GM21360 (cell line): ENCODE data around the gene PHPT1.
"Not testable (repeated sequence)": the region's sequence is repeated elsewhere in the genome, so short reads cannot be mapped to it uniquely, and the experiment has no call there.

ENCODE experiments used
- ATAC-seq: cut with Tn5 transposase; IDR thresholded peaks from one replicate; pipeline ENCODE4 v1.9.1; 2021; ENCODE audit warnings: mild to moderate bottlenecking, moderate library complexity; ENCODE audit not compliant: unreplicated experiment

Gene PHPT1

GRCh38 chr9:136835932-136836904, 13.0 kb upstream of the PHPT1 start:
- no peak for ATAC-seq

- ATAC-seq: no peak
Observed at GRCh38 chr9:136837146-136837855, 11.9 kb upstream of the PHPT1 start.

GRCh38 chr9:136837856-136838277, 11.3 kb upstream of the PHPT1 start:
- not testable (repeated sequence) for ATAC-seq

- ATAC-seq: no peak
Observed at GRCh38 chr9:136838314-136839228, 10.6 kb upstream of the PHPT1 start.

GRCh38 chr9:136839229-136840139, 9.7 kb upstream of the PHPT1 start:
- ATAC-seq: no peak

GRCh38 chr9:136840140-136840876, 8.9 kb upstream of the PHPT1 start:
- no peak for ATAC-seq

- ATAC-seq: no peak
Observed at GRCh38 chr9:136840877-136841645, 8.1 kb upstream of the PHPT1 start.

- ATAC-seq: not testable (repeated sequence)
Observed at GRCh38 chr9:136841646-136842379, 7.4 kb upstream of the PHPT1 start.

GRCh38 chr9:136842380-136842948, 6.7 kb upstream of the PHPT1 start, which contains the start of gene AJM1:
Gene AJM1 (plus strand): TSS chr9:136842478. CDS start chr9:136844415, 1,937 bp downstream.
- peak; percentile 41 for ATAC-seq

- ATAC-seq: not testable (repeated sequence)
Observed at GRCh38 chr9:136843159-136843800, 5.9 kb upstream of the PHPT1 start.

- not testable (repeated sequence) for ATAC-seq
Observed at GRCh38 chr9:136843801-136844740, 5.1 kb upstream of the PHPT1 start.

- no peak for ATAC-seq
Observed at GRCh38 chr9:136844761-136845464, 4.3 kb upstream of the PHPT1 start.

- no peak for ATAC-seq
Observed at GRCh38 chr9:136845465-136846260, 3.5 kb upstream of the PHPT1 start.
